ENCODE results near the gene CATSPERD.
A peak's percentile ranks its signal among the peaks of the same experiment; 100 is the strongest.
"Not testable (repeated sequence)": the region's sequence is repeated elsewhere in the genome, so short reads cannot be mapped to it uniquely, and the experiment has no call there.

Gene CATSPERD

DNA sequence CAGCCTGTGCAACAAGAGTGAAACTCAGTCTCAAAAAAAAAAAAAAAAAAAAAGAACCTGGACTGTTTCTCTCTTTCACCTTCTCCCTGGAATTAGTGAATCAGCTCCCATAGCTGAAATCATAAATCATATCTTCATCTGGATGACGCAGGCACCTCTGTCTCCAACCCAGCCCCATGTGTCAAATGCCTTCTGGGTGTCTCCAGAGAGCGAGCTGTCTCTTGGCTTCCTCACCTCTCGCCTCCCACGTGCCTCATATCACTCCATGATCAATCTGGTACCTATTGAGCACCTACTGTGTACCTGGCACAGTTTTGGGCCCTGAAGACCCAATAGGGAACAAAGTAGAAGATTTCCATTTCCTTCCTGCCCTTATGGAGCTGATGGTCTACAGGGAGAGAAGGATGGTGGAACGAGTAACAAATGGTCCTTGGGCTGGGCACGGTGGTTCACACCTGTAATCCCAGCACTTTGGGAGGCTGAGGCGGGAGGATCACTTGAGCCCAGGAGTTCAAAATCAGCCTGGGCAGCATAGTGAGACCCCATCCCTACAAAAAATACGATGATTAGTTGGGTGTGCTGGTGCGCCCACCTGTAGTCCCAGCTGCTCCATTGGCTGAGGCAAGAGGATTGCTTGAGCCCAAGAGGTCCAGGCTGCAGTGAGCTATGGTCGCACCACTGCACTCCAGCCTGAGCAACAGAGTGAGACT, 37.1 kb upstream of the CATSPERD start:
- in situ Hi-C loops (cut with MboI; ENCODE audit: low pct_unique_long_range_greater_than_20kb, low sequenced_read_pairs) = no loop called here
- no peak for DNase-seq

GRCh38 chr19:5684694-5685430, 35.6 kb upstream of the CATSPERD start:
- in situ Hi-C loops (cut with MboI; ENCODE audit: low pct_unique_long_range_greater_than_20kb, low sequenced_read_pairs) = no loop called here
- no peak for DNase-seq

GRCh38 chr19:5686326-5686646, 34.2 kb upstream of the CATSPERD start:
- in situ Hi-C loops (cut with MboI; ENCODE audit: low pct_unique_long_range_greater_than_20kb, low sequenced_read_pairs) = no loop called here
- DNase-seq = no peak

DNA sequence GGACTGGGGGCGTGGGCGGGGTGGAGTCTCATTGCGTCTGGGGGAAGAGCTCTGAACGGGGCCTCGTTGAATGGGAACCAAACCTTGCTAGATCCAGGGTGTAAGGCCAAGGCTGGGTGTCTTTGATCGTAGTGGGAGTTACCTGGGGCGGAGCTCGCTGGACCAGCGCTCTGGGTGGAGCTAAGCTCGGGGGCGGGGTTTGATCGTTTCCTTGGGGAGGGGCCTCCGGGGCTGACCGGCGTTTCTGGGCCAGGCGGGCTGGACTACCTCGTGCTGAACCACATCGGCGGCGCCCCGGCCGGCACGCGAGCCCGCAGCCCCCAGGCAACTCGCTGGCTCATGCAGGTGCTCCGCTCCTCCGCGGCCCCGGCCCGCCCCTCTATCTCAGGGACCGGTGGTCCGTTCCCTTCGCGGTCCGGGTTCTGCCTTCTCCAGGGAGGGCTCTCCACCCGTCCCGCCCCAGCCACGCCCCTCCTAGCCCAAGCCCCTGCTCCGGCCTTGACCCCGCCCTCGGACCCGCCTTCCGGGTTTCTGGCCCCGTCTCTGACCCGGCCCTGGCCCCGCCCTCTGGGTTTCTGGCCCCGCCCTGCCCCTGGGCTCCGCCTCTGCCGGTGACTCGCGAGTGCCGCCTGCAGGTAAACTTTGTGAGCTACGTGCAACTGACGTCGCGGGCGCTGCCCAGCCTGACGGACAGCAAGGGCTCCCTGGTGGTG, 33.6 kb upstream of the CATSPERD start:
- DNase-seq = peak; percentile 94
- in situ Hi-C loops (cut with MboI; ENCODE audit: low pct_unique_long_range_greater_than_20kb, low sequenced_read_pairs) = no loop called here

DNA sequence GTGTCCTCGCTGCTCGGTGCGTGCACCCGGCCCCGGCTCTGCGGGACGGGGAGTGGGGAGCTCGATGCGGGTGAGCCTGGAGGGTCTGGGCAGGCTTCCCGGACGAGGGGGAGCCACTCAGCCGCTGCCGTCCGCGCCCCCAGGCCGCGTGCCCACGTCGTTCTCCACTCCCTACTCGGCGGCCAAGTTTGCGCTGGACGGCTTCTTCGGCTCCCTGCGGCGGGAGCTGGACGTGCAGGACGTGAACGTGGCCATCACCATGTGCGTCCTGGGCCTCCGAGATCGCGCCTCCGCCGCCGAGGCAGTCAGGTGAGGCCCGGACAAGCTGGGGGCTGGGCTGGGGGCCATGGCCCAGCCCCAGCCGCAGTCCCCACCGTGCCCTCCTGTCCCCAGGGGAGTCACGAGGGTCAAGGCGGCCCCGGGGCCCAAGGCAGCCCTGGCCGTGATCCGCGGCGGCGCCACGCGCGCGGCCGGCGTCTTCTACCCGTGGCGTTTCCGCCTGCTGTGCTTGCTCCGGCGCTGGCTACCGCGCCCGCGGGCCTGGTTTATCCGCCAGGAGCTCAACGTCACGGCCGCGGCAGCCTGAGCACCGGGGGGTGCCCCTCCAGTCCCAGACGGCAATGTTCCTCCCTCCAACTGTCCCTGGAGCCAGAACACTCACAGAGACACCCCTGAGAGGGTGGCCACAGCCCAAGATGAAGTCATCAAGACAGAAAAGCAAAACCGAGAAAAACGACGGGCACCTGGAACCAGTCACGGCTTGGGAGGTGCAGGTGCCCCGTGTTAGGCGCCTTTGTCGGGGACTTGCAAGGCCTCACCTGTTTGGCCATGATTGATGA, 32.9 kb upstream of the CATSPERD start:
- DNase-seq = no peak

DNA sequence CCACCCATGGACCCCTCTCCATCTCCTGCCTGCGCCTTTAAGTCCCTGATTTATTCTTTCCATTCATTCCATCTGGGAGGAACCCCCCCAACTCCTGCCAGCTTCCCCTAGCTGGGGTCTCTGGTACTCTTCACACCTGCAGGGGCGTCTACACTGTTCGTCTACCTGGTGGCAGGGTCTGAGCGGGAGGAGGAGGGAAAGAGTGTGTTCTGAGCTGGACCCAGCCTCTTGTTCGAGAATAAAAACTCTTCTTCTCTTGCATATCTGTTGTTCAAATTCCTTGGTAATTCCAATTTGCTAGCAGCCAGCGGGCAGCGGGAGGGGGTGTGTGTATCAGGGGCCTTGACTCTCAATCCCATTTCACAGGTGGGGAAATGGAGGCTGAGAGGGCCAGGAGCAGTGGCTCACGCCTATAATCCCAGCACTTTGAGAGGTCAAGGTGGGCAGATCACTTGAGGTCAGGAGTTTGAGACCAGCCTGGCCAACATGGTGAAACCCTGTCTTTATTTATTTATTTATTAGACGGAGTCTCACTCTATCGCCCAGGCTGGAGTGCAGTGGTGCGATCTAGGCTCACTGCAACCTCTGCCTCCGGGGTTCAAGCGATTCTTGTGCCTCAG, 32.1 kb upstream of the CATSPERD start:
- in situ Hi-C loops (cut with MboI; ENCODE audit: low pct_unique_long_range_greater_than_20kb, low sequenced_read_pairs); DNase-seq: not testable (repeated sequence)

More for the DNA sequence above, 32.9 kb upstream of the CATSPERD start:
- in situ Hi-C loops (cut with MboI; ENCODE audit: low pct_unique_long_range_greater_than_20kb, low sequenced_read_pairs) = no loop called here

DNA sequence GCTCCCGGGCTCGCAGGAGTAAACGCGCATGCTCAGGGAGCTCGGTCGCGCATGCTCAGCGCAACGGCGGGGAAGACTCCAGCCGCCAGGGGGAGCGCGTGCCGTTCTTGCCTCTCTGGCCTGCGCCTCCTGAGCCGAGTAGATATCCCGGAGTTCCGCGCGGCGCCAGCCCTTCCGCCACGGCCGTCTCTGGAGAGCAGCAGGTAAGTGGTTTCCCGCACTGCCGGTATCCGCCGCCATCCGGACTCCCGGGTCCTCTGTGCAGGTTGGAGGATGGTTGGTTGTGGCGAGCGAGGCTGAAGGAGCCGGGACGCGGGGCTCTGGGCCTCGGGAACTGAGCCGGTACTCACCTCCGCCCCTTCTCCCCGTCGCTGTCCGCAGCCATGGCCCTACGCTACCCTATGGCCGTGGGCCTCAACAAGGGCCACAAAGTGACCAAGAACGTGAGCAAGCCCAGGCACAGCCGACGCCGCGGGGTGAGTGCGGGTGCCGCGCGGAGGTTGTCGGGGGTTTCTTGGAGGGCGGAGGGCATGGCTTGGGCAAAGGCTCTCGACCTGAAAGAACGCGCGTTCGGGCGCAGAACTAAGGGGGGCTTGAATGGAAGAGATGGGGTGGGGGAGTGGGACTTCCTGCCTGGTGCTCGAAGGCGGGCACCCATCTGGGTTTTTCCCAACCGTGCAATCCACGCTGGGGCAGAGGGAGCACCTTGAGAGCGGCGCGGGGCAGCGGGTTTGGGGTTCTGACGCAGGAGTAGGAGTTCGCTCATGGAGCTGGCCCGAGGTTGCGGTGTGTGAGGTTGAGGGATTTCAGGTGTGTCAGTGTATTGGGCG, 30.1 kb upstream of the CATSPERD start, which contains the start of gene RPL36:
Gene RPL36, plus strand, starts transcription at position 171 of the 830 bp plus-strand sequence. Its CDS starts 213 bp downstream, at position 384.
- in situ Hi-C loops (cut with MboI; ENCODE audit: low pct_unique_long_range_greater_than_20kb, low sequenced_read_pairs) = no loop called here

GRCh38 chr19:5690955-5691821, 29.2 kb upstream of the CATSPERD start:
- in situ Hi-C loops (cut with MboI; ENCODE audit: low pct_unique_long_range_greater_than_20kb, low sequenced_read_pairs) = no loop called here

More for the DNA sequence above, 30.1 kb upstream of the CATSPERD start, which contains the start of gene RPL36:
- peak; percentile 99 for DNase-seq

DNA sequence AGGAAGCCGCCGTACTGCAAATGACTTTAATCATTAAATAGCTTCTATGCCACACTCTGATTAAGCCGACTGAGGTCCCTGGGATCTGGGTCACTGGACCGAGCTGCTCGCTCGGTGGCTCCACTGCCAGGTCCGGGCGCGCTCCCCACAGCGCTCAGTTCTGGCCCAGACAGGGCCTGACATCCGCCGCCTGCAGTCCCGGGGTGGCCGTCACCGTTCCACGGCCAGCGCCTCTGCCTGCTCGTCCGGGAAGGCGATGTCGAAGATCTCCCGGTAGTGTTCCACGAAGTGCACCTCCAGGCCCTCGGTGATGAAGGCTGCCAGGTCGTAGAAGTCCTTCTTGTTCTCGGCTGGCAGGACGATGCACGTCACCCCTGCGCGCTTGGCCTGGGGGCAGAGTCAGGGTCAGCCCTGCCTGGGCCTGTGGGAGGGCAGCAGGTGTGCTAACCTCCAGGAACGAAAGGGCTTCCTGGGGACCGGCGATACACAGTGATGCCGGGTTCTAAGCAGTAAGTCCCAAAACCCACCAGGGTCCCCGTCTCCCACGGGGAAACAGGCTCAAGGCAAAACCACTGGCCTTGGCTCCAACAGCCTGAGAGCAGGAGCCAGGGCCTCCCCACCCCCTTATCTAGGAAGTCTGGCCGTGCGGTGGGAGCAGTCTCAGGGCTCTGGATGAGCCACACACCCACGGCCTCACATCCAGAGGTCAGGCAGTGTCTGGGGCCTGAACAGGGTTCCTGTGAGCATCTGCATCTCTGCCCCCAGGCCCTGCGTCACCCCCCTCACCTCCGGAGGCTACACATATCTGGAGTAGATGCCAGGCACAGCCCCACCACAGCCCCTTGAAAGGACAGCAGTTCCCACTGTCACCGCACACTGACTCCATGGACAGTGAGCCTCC, 28.4 kb upstream of the CATSPERD start:
- DNase-seq = peak; percentile 26
- in situ Hi-C loops (cut with MboI; ENCODE audit: low pct_unique_long_range_greater_than_20kb, low sequenced_read_pairs) = no loop called here

More at GRCh38 chr19:5690955-5691821, 29.2 kb upstream of the CATSPERD start:
- peak; percentile 58 for DNase-seq

DNA sequence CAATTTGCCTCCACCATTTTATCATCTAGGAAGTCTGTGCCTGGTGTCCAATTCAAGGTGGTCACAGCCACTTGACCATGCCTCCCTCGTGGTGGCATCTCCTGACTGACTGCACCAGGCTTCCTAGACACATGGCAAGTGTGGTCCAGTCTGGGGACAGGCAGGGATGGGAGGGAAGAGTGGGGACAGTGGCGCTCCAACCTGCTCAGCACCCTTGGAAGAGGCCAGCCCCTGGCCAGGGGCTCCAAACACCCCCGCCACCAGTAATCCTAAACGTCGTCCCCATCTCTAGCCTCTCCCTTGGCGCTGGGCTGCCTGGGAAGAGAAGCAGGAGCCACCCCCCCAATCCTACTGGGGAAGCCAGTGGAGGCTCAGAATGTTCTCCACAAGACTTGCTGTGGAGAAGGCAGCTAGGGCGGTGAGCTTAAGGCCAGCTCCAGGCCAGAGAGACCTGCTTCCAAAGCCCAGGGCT, 27.7 kb upstream of the CATSPERD start:
- DNase-seq = peak; percentile 34
- in situ Hi-C loops (cut with MboI; ENCODE audit: low pct_unique_long_range_greater_than_20kb, low sequenced_read_pairs) = no loop called here

GRCh38 chr19:5693195-5694166, 27.0 kb upstream of the CATSPERD start:
- in situ Hi-C loops (cut with MboI; ENCODE audit: low pct_unique_long_range_greater_than_20kb, low sequenced_read_pairs) = no loop called here
- no peak for DNase-seq

- DNase-seq = no peak
Measured at GRCh38 chr19:5694167-5694955, 26.1 kb upstream of the CATSPERD start.

DNA sequence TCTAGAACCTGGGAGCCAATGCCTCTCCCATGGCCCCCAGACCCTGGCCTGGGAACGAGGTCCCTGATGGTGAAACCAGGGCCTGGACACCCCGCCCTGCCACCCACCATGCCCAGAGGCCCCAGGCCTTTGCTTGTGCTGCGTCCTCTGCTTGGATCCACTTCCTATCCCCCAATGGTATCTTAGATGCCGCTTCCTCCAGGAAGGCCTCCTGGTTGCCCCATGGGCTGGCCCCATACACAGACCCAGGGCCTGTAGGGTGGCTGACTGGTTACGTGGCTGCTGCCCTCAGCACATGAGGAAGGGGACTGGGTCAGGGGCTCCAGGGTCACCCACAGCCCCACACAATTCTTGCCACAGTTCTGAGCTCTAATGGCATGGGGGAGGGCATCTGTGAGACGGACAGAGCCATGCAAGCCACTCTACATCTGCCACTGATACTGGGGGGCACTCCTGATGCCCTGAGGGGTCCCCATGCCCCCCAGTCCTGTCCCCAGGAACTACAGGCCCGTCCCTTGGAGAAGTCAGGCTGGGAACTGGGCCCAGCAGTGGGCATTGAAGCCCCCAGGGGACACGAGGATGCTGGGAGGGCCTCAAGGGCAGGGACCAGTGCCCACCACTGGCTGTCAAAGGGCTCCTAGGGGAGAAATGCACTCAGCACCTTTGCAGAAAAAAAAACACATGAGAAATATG, 25.3 kb upstream of the CATSPERD start:
- in situ Hi-C loops (cut with MboI; ENCODE audit: low pct_unique_long_range_greater_than_20kb, low sequenced_read_pairs) = no loop called here
- no peak for DNase-seq

More at GRCh38 chr19:5694167-5694955, 26.1 kb upstream of the CATSPERD start:
- in situ Hi-C loops (cut with MboI; ENCODE audit: low pct_unique_long_range_greater_than_20kb, low sequenced_read_pairs) = no loop called here
